ENCODE results near the gene PLCD1.

PLCD1 gene

DNA sequence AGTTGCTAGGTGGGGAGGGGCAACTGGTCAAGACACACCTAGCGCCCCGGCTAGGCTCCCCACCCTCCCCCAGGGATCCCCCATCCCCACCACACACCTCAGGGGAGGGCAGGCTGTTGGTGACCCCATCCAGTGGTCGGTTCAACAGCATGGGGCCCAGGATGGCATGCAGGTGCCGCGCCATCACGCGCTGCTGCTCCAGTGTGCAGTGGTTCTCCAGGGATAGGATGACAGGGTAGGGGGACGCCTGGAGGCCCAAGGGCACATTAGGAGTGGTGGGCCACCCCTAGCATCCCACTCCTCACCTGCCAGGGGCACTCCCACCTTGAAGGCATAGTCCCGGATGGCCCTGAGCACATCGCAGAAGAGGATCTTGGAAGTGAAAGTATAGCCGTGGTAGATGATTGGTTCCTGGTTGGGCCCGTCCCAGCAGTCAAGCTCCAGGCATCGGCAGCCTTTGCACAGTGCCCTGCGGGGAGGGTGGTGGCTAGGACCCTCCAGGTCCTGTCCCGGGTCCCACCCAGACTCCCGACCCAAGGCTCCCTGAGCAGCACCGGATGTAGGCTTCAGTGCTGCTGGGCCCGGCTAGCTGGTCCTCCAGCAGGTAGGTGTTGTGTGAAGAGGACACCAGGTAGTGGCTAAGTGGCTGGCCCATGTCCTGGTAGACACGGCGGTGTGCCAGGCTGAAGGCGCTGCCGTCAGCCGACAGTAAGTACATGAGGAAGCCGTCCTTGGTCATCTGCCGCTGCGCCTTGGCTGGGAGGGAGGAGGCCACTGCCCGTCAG lies 19.4 kb downstream of the PLCD1 start:
- no peak for TF ChIP-seq CTCF (conservative IDR thresholded peaks at IDR 0.05; ENCODE audit: low read length)
- TF ChIP-seq EZH2phosphoT487 (IDR thresholded peaks at IDR 0.05; ENCODE audit: borderline replicate concordance) = no peak

GRCh38 chr3:38008971-38009580 lies 20.4 kb downstream of the PLCD1 start:
- no peak overlapping the region for H3K4me2 ChIP-seq (ENCODE audit: low read depth, low read length, poor library complexity, severe bottlenecking)
- H3K4me3 ChIP-seq (ENCODE audit: low read length, poor library complexity, severe bottlenecking) = no peak overlapping the region
- no peaks in the 10 kb centered on the region for H4K20me1 ChIP-seq (ENCODE audit: insufficient read depth, low read length, poor library complexity, severe bottlenecking)
- no peaks in the 10 kb centered on the region for H3K4me1 ChIP-seq (ENCODE audit: insufficient read depth, low read length, poor library complexity, severe bottlenecking)
- no peaks in the 10 kb centered on the region for H3K9me2 ChIP-seq (replicated peaks; ENCODE audit: low read depth, low read length)
- H3K36me3 ChIP-seq (ENCODE audit: insufficient read depth, low read length) = peaks cover 7% of the 10 kb centered on the region; the same call in 1 of the 2 replicates
- H3K9ac ChIP-seq (ENCODE audit: low read depth, low read length, poor library complexity, severe bottlenecking) = no peak overlapping the region
- H3F3A ChIP-seq (ENCODE audit: low read depth) = no peaks in the 10 kb centered on the region
- H3K79me2 ChIP-seq (ENCODE audit: insufficient read depth, low read length) = no peaks in the 10 kb centered on the region
- H2AFZ ChIP-seq (ENCODE audit: low read length) = no peak overlapping the region
- no peak for TF ChIP-seq EZH2phosphoT487 (IDR thresholded peaks at IDR 0.05; ENCODE audit: borderline replicate concordance)
- no peak for TF ChIP-seq CTCF (conservative IDR thresholded peaks at IDR 0.05; ENCODE audit: low read length)
- H3K9me3 ChIP-seq (ENCODE audit: insufficient read depth, low read depth, low read length) = no peaks in the 10 kb centered on the region
- H3K27me3 ChIP-seq (ENCODE audit: insufficient read depth, low read length, poor library complexity, severe bottlenecking) = no peaks in the 10 kb centered on the region

More for the DNA sequence above, 19.4 kb downstream of the PLCD1 start:
- H3K27me3 ChIP-seq (ENCODE audit: insufficient read depth, low read length, poor library complexity, severe bottlenecking) = no peaks in the 10 kb centered on the region
- H4K20me1 ChIP-seq (ENCODE audit: insufficient read depth, low read length, poor library complexity, severe bottlenecking) = no peaks in the 10 kb centered on the region
- H3F3A ChIP-seq (ENCODE audit: low read depth) = no peaks in the 10 kb centered on the region
- H3K79me2 ChIP-seq (ENCODE audit: insufficient read depth, low read length) = no peaks in the 10 kb centered on the region
- H3K9me2 ChIP-seq (replicated peaks; ENCODE audit: low read depth, low read length) = no peaks in the 10 kb centered on the region
- H3K9ac ChIP-seq (ENCODE audit: low read depth, low read length, poor library complexity, severe bottlenecking) = no peak overlapping the region
- no peak overlapping the region for H3K4me2 ChIP-seq (ENCODE audit: low read depth, low read length, poor library complexity, severe bottlenecking)
- no peak overlapping the region for H2AFZ ChIP-seq (ENCODE audit: low read length)
- peaks cover 7% of the 10 kb centered on the region; the same call in 1 of the 2 replicates for H3K36me3 ChIP-seq (ENCODE audit: insufficient read depth, low read length)
- no peaks in the 10 kb centered on the region for H3K4me1 ChIP-seq (ENCODE audit: insufficient read depth, low read length, poor library complexity, severe bottlenecking)
- H3K4me3 ChIP-seq (ENCODE audit: low read length, poor library complexity, severe bottlenecking) = no peak overlapping the region
- H3K9me3 ChIP-seq (ENCODE audit: insufficient read depth, low read depth, low read length) = no peaks in the 10 kb centered on the region

GRCh38 chr3:38008191-38008701 lies 21.2 kb downstream of the PLCD1 start:
- H3K36me3 ChIP-seq (ENCODE audit: insufficient read depth, low read length) = peaks cover 7% of the 10 kb centered on the region; the same call in 1 of the 2 replicates
- no peaks in the 10 kb centered on the region for H3K79me2 ChIP-seq (ENCODE audit: insufficient read depth, low read length)
- no peaks in the 10 kb centered on the region for H3F3A ChIP-seq (ENCODE audit: low read depth)
- no peaks in the 10 kb centered on the region for H3K4me1 ChIP-seq (ENCODE audit: insufficient read depth, low read length, poor library complexity, severe bottlenecking)
- H4K20me1 ChIP-seq (ENCODE audit: insufficient read depth, low read length, poor library complexity, severe bottlenecking) = no peaks in the 10 kb centered on the region
- H2AFZ ChIP-seq (ENCODE audit: low read length) = no peak overlapping the region
- no peak overlapping the region for H3K4me2 ChIP-seq (ENCODE audit: low read depth, low read length, poor library complexity, severe bottlenecking)
- no peaks in the 10 kb centered on the region for H3K27me3 ChIP-seq (ENCODE audit: insufficient read depth, low read length, poor library complexity, severe bottlenecking)
- no peaks in the 10 kb centered on the region for H3K9me2 ChIP-seq (replicated peaks; ENCODE audit: low read depth, low read length)
- H3K9ac ChIP-seq (ENCODE audit: low read depth, low read length, poor library complexity, severe bottlenecking) = no peak overlapping the region
- no peaks in the 10 kb centered on the region for H3K9me3 ChIP-seq (ENCODE audit: insufficient read depth, low read depth, low read length)
- TF ChIP-seq EZH2phosphoT487 (IDR thresholded peaks at IDR 0.05; ENCODE audit: borderline replicate concordance) = no peak
- TF ChIP-seq CTCF (conservative IDR thresholded peaks at IDR 0.05; ENCODE audit: low read length) = no peak
- no peak overlapping the region for H3K4me3 ChIP-seq (ENCODE audit: low read length, poor library complexity, severe bottlenecking)
